Activated CD4-positive, CD25-positive, alpha-beta regulatory T cell treated with anti-CD3 and anti-CD28 coated beads, Interleukin-2, amount 50 U/mL, for 24 hours (primary cell): ENCODE data around the gene RGMA.

ENCODE experiments used
- ATAC-seq, 2 donors: fragments of 150-1000 bp; cut with Tn5 transposase; one replicate each; pipeline ENCODE4 v1.10.0; 2021; ENCODE audit warnings: mild to moderate bottlenecking in 1 of 2, moderate library complexity in 1 of 2

Gene RGMA

DNA sequence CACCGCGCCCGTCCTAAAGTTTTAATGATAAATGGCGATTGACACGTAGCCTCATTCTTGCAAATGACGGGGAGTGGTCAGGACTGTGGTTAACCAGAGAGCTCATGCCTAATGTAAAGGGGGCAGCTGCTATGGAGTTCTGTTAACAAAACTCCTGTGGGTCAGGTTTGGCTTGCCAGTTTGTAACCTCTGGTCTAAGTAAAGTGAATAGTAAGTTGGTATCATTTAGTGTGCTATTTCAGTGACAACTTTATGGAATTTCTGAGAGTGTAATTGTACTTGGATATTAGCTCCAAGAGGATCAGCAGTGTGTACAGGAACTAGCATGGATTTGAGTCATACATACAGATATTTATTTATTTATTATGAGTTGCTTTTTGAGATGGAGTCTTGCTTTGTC, 87.9 kb downstream of the RGMA start:
- ATAC-seq = no peak

DNA sequence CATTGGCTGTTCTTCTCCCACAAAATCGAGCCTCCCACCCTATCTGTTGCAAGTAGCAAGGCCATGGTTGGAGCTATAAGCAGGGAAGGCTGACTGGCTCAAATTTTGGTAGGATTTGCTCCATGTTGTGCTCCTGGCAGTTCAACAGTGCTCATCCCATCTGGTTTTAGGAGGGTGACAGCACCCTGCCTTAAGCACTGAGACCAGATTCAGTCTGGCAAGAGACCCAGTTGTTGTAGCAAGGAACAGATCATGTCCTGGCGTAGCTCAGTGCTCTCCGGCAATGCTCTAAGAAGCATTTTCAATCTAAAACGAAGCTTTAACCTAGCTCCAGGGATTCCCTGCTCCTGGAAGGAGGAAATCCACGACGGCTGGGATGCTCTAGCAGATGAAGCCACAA, 91.2 kb downstream of the RGMA start:
- no peak for ATAC-seq

- no peak for ATAC-seq
Measured at GRCh38 chr15:92992720-92993119, 96.3 kb downstream of the RGMA start.

DNA sequence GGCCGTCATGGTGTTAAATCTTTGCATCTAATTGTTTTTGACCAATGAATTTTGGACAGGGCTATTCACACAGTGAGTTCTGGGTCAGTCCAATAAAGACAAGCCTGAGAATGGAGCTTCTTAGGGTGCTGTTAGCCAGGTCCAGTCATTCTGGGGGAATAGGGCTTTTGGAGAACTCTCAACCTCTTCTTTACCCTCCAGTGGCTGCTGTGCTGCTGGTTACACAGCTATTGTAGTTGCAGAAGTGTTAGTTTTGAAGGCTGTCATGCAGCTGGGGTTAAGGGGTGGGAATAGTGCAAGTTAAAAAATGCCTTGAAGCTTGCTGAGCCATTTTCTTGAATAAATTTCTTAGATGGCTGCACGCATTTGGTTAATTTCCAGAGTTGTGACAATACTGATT, 99.0 kb downstream of the RGMA start:
- no peak for ATAC-seq

- no peak for ATAC-seq
Measured at GRCh38 chr15:92989470-92989869, 99.5 kb downstream of the RGMA start.
